ENCODE data around the gene TMEM187.
A peak's percentile ranks its signal among the peaks of the same experiment; 100 is the strongest.
"Not testable (repeated sequence)": the region's sequence is repeated elsewhere in the genome, so short reads cannot be mapped to it uniquely, and the experiment has no call there.

TMEM187 gene

DNA sequence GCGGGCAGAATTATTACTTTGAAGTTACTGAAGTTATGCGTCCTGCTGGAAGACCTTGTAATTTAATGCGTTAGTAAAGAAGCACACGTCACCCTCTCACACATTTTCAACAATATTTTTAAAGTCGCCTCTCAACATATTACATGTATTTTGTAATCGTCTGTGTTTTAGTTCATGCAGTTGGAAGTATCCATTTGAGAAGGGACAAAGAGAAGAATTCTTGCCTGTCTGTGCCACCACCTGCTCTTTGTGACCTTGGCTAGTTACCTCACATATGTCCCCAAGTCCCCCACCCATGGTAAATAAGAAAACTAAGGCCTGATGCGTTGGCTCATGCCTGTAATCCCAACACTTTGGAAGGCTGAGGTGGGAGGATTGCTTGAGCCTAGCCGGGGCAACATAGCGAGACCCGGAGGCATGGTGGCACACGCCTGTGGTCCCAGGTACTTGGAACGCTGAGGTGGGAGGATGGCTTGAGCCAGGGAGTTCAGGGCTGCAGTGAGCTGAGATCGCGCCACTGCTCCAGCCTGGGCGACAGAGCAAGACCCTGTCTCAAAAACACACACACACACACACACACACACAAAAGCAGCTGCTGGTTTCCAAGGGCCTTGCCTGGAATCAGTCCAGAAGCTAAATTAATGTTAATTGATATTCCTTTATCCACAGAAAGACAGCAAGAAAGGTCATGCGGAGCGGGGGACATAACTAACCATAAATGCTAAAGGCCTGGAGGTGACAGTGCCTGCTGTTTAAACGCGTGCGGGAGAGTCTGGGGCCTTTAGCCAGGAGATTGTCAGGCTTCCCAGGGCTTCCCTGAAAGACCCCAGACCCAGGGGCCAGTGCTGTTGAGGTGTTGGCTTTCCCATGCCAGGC lies 811 bp downstream of the TMEM187 start:
- DNase-seq, result no peak

- no peak for DNase-seq
These were observed 1.6 kb downstream of the TMEM187 start for GRCh38 chrX:153974003-153974725.

DNA sequence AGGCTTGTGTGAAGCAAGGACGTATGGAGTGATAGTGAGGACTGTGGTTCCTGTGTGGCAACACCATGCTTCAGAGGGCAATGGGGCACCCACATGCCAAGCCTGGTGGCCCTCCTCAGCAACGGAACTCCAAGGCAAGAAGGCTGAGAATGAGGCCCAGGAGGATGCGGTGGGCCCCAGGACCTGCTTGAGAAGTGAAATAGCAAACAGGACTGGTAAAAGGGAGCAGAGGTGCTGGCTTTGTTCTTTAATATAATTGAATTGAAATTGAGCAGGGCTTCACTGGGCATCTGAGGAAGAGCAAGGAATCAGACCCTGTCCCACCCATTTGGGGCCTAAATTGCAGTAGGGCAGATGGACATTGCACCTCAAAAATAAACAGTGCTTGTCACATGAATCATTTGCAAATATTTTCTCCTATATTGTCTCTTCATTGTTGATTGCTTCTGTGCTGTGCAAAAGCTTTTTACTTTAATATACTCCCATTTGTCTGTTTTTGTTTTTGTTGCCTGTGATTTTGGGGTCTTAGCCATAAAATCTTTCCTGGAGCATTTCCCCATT lies 2.3 kb downstream of the TMEM187 start:
- no peak for DNase-seq

DNA sequence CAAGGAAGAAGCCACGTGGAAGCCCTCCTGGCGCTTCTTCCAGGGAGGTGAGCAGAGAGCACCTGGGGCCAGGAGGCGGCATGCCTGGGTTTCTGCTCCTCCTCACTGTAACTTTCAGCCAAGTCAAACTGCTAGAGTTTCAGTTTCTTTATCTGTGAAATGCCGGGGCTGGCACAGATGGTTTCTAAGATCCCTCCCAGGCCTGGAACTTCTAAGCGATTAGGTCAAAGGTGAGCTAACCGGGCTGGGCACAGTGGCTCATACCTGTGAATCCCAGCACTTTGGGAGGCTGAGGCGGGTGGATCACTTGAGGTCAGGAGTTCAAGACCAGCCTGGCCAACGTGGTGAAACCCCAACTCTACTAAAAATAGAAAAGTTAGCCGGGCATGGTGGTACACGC lies 7.8 kb downstream of the TMEM187 start:
- DNase-seq, result peak; percentile 16

DNA sequence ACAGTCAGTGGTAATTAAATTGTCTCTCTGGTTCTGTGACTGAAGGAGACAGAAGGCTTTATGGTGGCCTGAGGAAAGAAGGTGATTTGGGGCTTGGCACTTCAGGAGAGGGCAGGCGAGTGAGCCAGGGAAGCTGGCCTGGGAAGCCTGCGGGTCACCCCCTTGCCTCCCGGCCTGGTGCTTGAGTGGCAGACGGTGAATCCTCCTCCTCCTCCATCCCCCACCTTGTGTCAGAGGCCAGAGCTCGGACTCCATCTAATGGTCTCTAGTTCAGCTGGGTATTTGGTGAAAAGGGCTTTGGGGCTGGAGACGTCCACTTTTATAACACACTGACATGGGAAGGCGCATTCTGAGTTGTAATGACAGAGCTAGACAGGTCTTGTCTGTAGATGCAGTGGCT lies 8.7 kb downstream of the TMEM187 start:
- DNase-seq, result no peak

DNA sequence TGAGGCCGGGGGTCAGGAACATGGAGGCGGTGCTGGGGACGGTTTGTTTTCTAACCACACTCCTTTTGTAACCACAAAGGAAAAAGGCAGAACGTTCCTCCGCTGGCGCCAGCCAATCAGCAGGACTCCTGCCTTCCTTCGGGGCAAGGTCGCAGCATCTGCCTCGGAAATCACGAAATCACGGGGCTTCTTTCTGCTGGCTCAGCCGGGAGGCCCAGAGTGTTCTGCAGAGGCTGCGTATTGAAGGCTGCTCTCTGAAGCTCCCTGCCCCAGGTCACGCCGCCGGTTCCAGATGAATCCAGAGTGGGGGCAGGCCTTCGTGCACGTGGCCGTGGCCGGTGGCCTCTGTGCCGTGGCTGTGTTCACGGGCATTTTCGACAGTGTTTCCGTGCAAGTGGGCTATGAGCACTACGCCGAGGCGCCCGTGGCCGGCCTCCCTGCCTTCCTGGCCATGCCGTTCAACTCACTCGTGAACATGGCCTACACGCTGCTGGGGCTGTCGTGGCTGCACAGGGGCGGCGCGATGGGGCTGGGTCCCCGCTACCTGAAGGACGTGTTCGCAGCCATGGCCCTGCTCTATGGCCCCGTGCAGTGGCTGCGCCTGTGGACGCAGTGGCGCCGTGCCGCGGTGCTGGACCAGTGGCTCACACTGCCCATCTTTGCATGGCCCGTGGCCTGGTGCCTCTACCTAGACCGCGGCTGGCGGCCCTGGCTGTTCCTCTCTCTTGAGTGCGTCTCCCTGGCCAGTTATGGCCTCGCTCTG lies 9.4 kb downstream of the TMEM187 start:
- DNase-seq, result peak; percentile 55

DNA sequence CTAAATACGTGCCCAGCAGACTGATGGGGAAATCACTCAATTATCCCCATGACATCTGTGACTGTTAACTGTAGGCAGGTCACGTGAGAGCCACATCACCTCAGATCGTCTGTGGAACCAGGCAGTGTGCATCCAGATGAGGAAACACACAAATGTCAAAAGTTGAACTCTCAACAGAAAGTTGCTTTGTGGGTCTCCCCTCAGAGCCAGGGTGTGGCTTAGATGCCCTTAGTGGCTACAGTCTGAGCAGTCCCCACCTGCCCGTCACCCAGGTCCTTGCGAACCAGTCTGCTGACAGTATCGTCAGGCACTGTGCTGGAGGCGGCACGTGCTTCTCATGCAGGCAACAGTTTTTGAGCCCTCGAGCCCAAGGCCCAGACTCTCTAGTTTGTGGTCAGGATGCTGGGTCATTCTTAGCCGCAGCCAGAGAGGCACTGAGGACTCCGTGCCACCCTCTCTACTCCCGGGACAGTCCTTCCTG lies 10.8 kb downstream of the TMEM187 start:
- DNase-seq, result no peak

GRCh38 chrX:153984351-153985178 lies 12.0 kb downstream of the TMEM187 start:
- peak; percentile 40 for DNase-seq

GRCh38 chrX:153988493-153988892 lies 15.9 kb downstream of the TMEM187 start:
- no peak for DNase-seq

- DNase-seq, result no peak
These were observed 17.6 kb downstream of the TMEM187 start for GRCh38 chrX:153989973-153990655.

GRCh38 chrX:153991013-153991580 lies 18.5 kb downstream of the TMEM187 start:
- no peak for DNase-seq

DNA sequence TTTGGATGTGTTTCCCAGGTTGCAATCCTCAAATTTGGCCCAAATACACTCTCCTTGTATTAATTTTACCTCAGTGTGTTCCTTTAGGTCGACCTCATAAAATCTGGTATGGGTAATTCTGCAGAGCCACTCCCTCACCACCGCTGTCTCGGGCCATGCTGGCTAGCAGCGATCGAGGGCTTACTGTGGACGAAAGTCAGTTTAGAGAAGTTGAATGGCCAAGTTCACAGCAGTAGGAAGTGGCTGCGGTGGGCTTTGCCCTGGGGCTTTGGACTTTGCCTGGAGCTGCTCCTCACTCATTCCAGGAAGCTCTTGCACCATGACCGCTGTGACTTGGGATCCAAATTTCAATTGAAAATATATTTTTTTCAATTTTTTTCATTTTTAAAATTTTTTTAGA lies 19.6 kb downstream of the TMEM187 start:
- no peak for DNase-seq

DNA sequence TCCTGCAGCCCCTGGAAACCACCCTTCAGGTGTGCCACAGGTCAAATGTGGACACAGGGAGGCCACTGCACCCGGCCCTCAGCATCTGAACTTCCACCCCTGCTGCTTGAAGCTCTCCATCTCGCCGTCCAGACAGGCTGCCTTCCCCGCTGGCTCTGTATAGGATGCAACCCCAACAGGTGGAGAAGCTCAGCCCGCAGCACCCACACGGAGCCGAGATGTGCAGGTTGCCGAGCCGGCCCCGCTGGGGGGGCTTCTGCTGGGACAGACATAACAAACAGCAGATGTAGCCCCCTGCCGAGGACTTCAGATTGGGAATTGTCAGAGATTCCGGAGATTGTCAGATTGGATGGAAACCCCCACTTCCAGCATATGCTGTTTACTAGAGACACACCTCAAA lies 20.5 kb downstream of the TMEM187 start:
- DNase-seq, result no peak

DNA sequence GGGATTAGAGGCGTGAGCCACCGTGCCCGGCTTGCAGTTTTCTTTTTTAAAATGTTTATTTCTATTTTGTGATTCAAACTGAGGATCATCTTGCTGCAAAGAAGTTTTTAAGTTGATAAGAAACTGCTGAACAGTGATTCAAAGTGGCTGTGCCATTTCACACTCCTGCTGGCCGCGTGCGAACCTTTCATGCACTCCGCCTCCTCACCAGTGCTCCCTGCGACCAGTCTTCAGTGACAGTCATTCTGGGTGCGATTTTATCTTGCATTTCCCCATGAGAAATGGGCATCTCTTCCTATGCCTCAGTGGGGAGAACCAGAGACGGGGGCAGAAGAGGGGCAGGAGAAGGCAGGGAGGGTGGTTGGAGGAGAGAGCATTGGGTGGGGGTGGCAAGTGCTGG lies 21.4 kb downstream of the TMEM187 start:
- DNase-seq, result no peak

DNA sequence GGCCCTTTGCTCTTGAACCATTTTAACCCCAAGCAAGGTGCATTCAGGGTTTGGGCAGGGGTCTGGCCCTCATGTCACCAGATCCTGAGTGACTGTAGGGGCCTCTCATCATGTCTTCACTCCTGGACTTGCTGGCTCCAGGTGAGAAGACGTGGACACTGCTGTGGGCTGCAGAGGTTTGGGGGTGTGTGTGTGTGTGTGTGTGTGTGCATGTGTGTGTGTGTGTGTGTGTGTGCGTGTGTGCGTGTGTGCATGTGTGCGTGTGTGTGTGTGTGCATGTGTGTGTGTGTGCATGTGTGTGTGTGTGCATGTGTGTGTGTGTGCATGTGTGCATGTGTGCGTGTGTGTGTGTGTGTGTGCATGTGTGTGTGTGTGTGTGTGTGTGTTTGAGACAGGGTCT lies 21.8 kb downstream of the TMEM187 start:
- DNase-seq, result not testable (repeated sequence)

- DNase-seq, result no peak
These were observed 22.9 kb downstream of the TMEM187 start for GRCh38 chrX:153995504-153995903.

- no peak for DNase-seq
These were observed 26.9 kb downstream of the TMEM187 start for GRCh38 chrX:153999359-154000037.

DNA sequence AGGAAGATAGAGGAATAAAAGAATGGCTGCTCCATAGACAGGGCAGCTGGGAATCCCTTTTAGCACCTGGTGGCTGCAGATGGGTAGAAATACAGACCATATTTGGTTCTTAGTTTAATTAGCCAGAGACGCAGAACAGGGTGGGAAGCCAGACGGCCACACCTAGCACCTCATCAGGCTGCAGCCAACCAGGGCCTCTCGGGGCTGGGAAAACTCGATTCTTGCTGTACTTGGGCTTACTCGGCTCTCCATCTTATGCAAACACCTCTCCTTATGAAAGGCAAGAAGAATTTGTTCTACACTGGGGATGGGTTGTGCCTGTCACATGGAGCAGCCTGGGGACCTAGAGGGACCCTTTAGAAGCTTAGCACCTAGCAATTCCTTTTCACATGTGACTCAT lies 27.5 kb downstream of the TMEM187 start:
- no peak for DNase-seq

GRCh38 chrX:154002215-154002719 lies 29.7 kb downstream of the TMEM187 start:
- DNase-seq, result peak; percentile 30

GRCh38 chrX:154004315-154004714 lies 31.8 kb downstream of the TMEM187 start:
- no peak for DNase-seq
